BLaER1 treated with 17β-estradiol and CSF1 and Interleukin-3, amounts not matched to agents 10 nM and 100 nM (cell line): Measurements from ENCODE around the gene GOLGA6C.
"Not testable (repeated sequence)": the region's sequence is repeated elsewhere in the genome, so short reads cannot be mapped to it uniquely, and the experiment has no call there.

Experiments
- H3K27ac ChIP-seq, 11 experiments: shearing (Covaris generic); formaldehyde crosslinking; 2 replicates each; pipeline ENCODE4 v1.8.1; 2022
- H3K27me3 ChIP-seq, 11 experiments: shearing (Covaris generic); formaldehyde crosslinking; 2 replicates each; pipeline ENCODE4 v1.8.1; 2022
- H3K36me3 ChIP-seq, 11 experiments: shearing (Covaris generic); formaldehyde crosslinking; 2 replicates each; pipeline ENCODE4 v1.8.1; 2022
- H3K4me1 ChIP-seq, 10 experiments: shearing (Covaris generic); formaldehyde crosslinking; 2 replicates each; pipeline ENCODE4 v1.8.1; 2022
- H3K4me2 ChIP-seq, 11 experiments: shearing (Covaris generic); formaldehyde crosslinking; 2 replicates each; pipeline ENCODE4 v1.8.1; 2022
- H3K4me3 ChIP-seq, 10 experiments: shearing (Covaris generic); formaldehyde crosslinking; 2 replicates each; pipeline ENCODE4 v1.8.1; 2022
- H3K9ac ChIP-seq, 11 experiments: shearing (Covaris generic); formaldehyde crosslinking; 2 replicates each; pipeline ENCODE4 v1.8.1; 2022
- H3K9me3 ChIP-seq, 11 experiments: shearing (Covaris generic); formaldehyde crosslinking; replicated peaks in 1 of 11; 2 replicates each; pipeline ENCODE4 v1.8.1; 2022
- H4K20me1 ChIP-seq, 11 experiments: shearing (Covaris generic); formaldehyde crosslinking; 2 replicates each; pipeline ENCODE4 v1.8.1; 2022
- Cebpa-rat ChIP-seq, 11 experiments: shearing (Covaris generic); IDR thresholded peaks; 2 replicates each; pipeline ENCODE4 v1.8.1; 2022

GOLGA6C gene

DNA sequence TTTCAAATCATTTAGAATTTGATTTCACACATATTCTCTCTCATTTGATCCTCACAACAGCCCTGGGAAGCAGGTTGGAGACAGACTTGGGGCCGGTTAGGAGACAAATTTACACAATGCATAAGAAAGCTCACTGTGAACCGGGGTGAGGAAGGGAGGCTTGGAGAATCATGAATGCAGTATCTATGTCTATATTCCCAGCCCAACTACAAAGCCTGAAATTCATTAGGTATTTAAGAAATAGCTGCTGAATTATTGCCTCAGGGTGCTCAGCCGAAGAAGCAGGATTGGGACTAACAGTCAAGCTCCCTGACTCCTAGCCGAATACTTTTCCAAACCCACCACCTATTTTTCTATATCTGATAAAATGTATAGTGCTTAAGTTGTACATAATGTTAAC lies 8.4 kb upstream of the GOLGA6C start:
- H3K4me2 ChIP-seq, result no peak overlapping the region
- no peaks in the 10 kb centered on the region for H3K36me3 ChIP-seq
- H4K20me1 ChIP-seq, result no peaks in the 10 kb centered on the region
- no peak overlapping the region for H3K9ac ChIP-seq
- no peaks in the 10 kb centered on the region for H3K27me3 ChIP-seq
- H3K4me1 ChIP-seq, result peaks cover 0 to 13% (median 7%) of the 10 kb centered on the region in 10 experiments; a peak in 10 of 20 replicates
- H3K9me3 ChIP-seq, result no peaks in the 10 kb centered on the region
- H3K27ac ChIP-seq, result no peak overlapping the region
- TF ChIP-seq Cebpa-rat (IDR thresholded peaks at IDR 0.05), result no peak
- no peak overlapping the region for H3K4me3 ChIP-seq

- not testable (repeated sequence) for H3K9ac ChIP-seq, H3K9me3 ChIP-seq, H3K27me3 ChIP-seq, H3K4me2 ChIP-seq, H3K36me3 ChIP-seq, H3K4me3 ChIP-seq, H4K20me1 ChIP-seq, H3K27ac ChIP-seq
- H3K4me1 ChIP-seq, result peaks cover 0 to 13% (median 7%) of the 10 kb centered on the region in 10 experiments; a peak in 10 of 20 replicates
These were observed 6.8 kb upstream of the GOLGA6C start for GRCh38 chr15:75251343-75251742.

DNA sequence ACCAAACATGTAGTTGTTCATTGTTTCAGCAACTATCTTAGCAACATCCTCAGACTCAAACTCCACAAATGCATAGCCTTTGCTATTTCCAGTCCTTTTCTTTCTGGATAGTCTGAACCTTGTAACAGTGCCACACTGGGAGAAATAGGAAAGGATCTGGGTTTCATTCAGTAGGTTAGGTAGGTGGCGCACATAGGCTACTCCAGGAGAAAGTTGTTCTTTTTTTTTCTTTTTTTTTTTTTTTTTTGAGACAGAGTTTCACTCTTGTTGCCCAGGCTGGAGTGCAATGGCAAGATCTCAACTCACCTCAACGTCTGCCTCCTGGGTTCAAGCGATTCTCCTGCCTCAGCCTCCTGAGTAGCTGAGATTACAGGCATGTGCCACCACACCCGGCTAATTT lies 5.8 kb upstream of the GOLGA6C start:
- H3K4me2 ChIP-seq, H4K20me1 ChIP-seq, H3K4me3 ChIP-seq, H3K27me3 ChIP-seq, H3K36me3 ChIP-seq, H3K9ac ChIP-seq, H3K9me3 ChIP-seq, H3K27ac ChIP-seq: not testable (repeated sequence)
- peaks cover 0 to 13% (median 7%) of the 10 kb centered on the region in 10 experiments; a peak in 10 of 20 replicates for H3K4me1 ChIP-seq

GRCh38 chr15:75258620-75259343 lies 648 bp downstream of the GOLGA6C start:
- H3K27me3 ChIP-seq, H3K4me2 ChIP-seq, H4K20me1 ChIP-seq, H3K36me3 ChIP-seq, H3K27ac ChIP-seq, H3K9ac ChIP-seq, H3K9me3 ChIP-seq, H3K4me1 ChIP-seq, H3K4me3 ChIP-seq: not testable (repeated sequence)

- not testable (repeated sequence) for H3K4me2 ChIP-seq, H3K9ac ChIP-seq, H3K27ac ChIP-seq, H3K4me1 ChIP-seq, H3K36me3 ChIP-seq, H4K20me1 ChIP-seq, H3K9me3 ChIP-seq, H3K4me3 ChIP-seq, H3K27me3 ChIP-seq
These were observed 1.7 kb downstream of the GOLGA6C start for GRCh38 chr15:75259873-75260272.

- not testable (repeated sequence) for H3K36me3 ChIP-seq, H3K4me2 ChIP-seq, H3K9ac ChIP-seq, H4K20me1 ChIP-seq, H3K4me3 ChIP-seq, H3K27ac ChIP-seq, H3K27me3 ChIP-seq, H3K9me3 ChIP-seq, H3K4me1 ChIP-seq
These were observed 15.7 kb downstream of the GOLGA6C start for GRCh38 chr15:75273751-75274359.

- H3K36me3 ChIP-seq, H3K4me3 ChIP-seq, H3K4me2 ChIP-seq, H3K9ac ChIP-seq, H3K4me1 ChIP-seq, H3K27me3 ChIP-seq, H3K27ac ChIP-seq, H3K9me3 ChIP-seq, H4K20me1 ChIP-seq: not testable (repeated sequence)
These were observed 16.5 kb downstream of the GOLGA6C start for GRCh38 chr15:75274509-75275107.

GRCh38 chr15:75275617-75276016 lies 17.5 kb downstream of the GOLGA6C start:
- not testable (repeated sequence) for H3K36me3 ChIP-seq, H4K20me1 ChIP-seq, H3K9me3 ChIP-seq, H3K27me3 ChIP-seq, H3K9ac ChIP-seq, H3K4me3 ChIP-seq, H3K4me2 ChIP-seq, H3K4me1 ChIP-seq, H3K27ac ChIP-seq

- Histone ChIP-seq H3K27ac (peak overlapping the region in 5 of 11 experiments; percentile 27 to 53 (median 46); a peak in 3 of 22 replicates), H3K4me2 (peak overlapping the region in 10 of 11 experiments; percentile 53 to 76 (median 64); a peak in 19 of 22 replicates)
- H3K36me3 ChIP-seq, H3K9ac ChIP-seq, H3K9me3 ChIP-seq, H3K4me1 ChIP-seq, H3K27me3 ChIP-seq, H3K4me3 ChIP-seq, H4K20me1 ChIP-seq: not testable (repeated sequence)
These were observed 20.4 kb downstream of the GOLGA6C start for GRCh38 chr15:75278497-75278896.

- not testable (repeated sequence) for H3K4me2 ChIP-seq, H3K4me3 ChIP-seq, H3K9me3 ChIP-seq, H3K27me3 ChIP-seq, H3K4me1 ChIP-seq, H3K36me3 ChIP-seq, H4K20me1 ChIP-seq, H3K27ac ChIP-seq, H3K9ac ChIP-seq
These were observed 24.4 kb downstream of the GOLGA6C start, which contains the start of gene GOLGA6D for GRCh38 chr15:75282572-75282971. TSS of gene GOLGA6D (plus strand) at chr15:75282835. CDS start at chr15:75282876, 41 bp downstream.

GRCh38 chr15:75284152-75284551 lies 26.0 kb downstream of the GOLGA6C start:
- not testable (repeated sequence) for H3K27me3 ChIP-seq, H3K9ac ChIP-seq, H4K20me1 ChIP-seq, H3K27ac ChIP-seq, H3K9me3 ChIP-seq, H3K36me3 ChIP-seq, H3K4me3 ChIP-seq, H3K4me2 ChIP-seq, H3K4me1 ChIP-seq

DNA sequence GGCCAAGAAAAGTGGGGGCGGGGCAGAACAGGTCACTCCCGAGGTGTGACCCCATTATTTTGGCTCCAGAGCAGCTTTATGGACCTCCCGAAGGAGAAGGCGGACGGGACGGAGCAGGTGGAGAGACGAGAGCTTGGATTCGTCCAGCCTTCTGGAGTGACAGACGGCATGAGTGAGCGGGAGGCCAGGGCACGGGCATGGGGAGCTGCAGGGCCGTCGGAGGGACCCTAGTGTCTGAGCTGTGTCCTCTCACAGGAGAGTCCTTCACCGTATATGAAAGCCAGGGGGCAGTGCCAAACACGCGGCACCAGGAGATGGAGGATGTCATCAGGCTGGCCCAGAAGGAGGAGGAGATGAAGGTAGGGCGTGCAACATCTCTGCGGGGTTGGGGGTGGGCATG lies 35.5 kb downstream of the GOLGA6C start:
- not testable (repeated sequence) for H4K20me1 ChIP-seq, H3K27ac ChIP-seq, H3K4me2 ChIP-seq, H3K27me3 ChIP-seq, H3K9me3 ChIP-seq, H3K9ac ChIP-seq, H3K4me1 ChIP-seq, H3K36me3 ChIP-seq, H3K4me3 ChIP-seq

- H3K36me3 ChIP-seq, H3K27ac ChIP-seq, H3K4me3 ChIP-seq, H3K4me1 ChIP-seq, H3K4me2 ChIP-seq, H3K27me3 ChIP-seq, H3K9me3 ChIP-seq, H3K9ac ChIP-seq, H4K20me1 ChIP-seq: not testable (repeated sequence)
These were observed 40.6 kb downstream of the GOLGA6C start for GRCh38 chr15:75298541-75299310.
